HG03060 (cell line): ENCODE results near the gene RAB11FIP3.

Experiments
- ATAC-seq: cut with Tn5 transposase; IDR thresholded peaks from one replicate; pipeline ENCODE4 v1.9.1; 2021; ENCODE audit warnings: low read depth, moderate number of reproducible peaks; ENCODE audit not compliant: unreplicated experiment

RAB11FIP3 gene

GRCh38 chr16:528111-529011, 102.9 kb downstream of the RAB11FIP3 start:
- no peak for ATAC-seq

DNA sequence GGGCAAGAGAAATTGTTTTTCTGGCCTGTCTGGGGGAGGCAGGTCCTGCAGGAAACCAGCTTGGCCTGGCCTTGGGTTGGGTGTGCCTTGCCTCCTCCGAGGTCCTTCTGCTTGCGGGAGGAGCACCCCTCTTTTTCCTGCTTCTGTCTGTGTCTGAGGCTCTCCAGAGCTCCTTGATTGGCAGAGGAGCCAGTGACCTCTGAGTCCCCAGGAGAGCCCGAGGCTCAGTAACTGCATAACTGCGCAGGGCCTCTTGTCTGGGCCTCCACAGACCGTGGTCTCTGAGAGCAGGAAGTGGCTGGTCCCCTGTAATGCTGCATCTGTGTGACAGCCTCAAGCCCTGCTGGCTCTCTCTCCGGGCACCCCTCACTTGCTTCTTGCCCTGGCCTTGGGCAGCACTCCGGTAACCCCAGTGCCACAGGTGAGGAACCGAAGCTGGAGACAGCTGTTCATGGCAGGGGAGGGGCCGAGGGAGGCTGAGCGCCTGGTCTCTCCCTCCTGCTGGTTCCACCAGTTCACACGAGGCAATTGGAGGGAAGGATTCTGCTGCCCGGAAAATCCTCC, 103.6 kb downstream of the RAB11FIP3 start:
- no peak for ATAC-seq

- ATAC-seq, result no peak
Observed at GRCh38 chr16:530111-530817, 104.8 kb downstream of the RAB11FIP3 start.

- ATAC-seq, result no peak
Observed at GRCh38 chr16:531494-532125, 106.2 kb downstream of the RAB11FIP3 start.

DNA sequence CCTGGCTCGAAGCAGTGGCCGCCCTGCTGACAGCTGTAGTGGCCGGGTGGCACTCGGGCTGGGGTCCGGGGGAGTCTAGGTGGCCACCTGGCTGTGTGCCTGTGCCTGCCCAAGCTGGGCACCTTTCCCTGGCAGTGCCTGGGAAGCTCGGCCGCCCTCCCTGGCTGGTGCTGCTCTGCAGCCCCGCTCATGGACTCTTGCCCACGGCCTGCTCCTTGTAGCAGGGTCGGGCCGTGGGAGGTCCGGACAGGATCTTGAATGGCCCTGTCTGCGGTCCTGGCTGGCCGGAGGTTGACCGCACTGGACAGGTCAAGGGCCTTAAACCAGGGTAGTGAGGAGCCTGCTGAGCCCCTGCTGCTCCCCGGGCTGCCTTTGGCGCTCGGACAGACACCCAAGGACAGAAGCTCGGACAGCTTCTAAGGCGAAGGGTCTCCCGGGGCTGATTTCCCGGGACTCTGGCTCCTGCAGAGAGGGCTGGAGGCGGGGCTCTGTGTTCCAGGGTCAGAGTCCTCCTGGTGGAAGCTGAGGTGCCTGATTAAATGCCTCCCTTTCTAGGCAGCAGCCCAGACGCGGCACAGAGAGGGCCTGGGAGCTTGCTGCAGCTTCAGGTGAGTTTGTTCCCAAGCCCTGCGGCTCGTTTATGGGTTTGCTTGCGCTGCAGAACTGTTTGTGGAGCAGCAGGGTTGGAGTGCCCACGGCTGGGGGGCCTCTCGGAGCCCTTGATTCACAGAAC, 108.1 kb downstream of the RAB11FIP3 start:
- ATAC-seq, result no peak

GRCh38 chr16:534135-534534, 108.7 kb downstream of the RAB11FIP3 start:
- ATAC-seq, result no peak

GRCh38 chr16:534856-535445, 109.5 kb downstream of the RAB11FIP3 start:
- ATAC-seq, result no peak

- no peak for ATAC-seq
Observed at GRCh38 chr16:535446-536405, 110.3 kb downstream of the RAB11FIP3 start.

GRCh38 chr16:536746-537145, 111.3 kb downstream of the RAB11FIP3 start:
- ATAC-seq, result no peak

GRCh38 chr16:537415-538335, 112.2 kb downstream of the RAB11FIP3 start:
- ATAC-seq, result no peak

GRCh38 chr16:539901-540530, 114.6 kb downstream of the RAB11FIP3 start:
- ATAC-seq, result no peak

DNA sequence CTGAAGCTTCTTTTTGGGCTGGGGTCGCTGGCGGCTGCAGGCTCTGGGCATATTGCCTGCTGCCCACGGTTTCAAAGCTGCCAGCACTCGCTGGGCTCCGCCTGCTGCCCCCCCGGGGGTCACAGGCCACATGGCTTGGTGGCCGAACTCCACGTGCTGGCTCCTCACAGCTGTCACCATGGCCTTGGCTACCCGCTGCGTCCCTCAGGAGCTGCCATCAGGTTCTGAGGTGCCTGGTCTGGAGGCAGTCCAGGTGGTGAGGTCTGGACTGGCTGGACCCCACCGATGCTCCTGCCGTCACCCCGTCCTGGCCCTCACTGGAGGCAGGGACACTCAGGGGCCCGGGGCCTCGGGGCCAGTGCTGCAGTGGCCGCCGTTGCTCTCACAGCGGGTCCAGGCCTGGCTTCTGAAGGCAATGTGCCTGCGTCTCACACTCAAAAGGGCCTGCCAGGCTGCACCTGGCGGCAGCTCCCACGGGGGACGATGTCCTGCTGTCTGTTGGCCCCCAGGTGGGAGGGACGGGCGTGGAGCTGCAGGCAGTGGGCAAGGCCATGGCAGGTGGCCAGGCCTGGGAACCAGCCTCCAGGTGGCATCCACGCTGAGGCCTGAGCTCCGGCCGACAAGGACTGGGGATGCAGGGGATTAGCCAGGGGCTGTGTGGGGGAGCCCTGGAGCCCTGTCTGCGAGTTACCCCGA, 115.3 kb downstream of the RAB11FIP3 start:
- no peak for ATAC-seq

- ATAC-seq, result no peak
Observed at GRCh38 chr16:543301-544164, 118.1 kb downstream of the RAB11FIP3 start.

DNA sequence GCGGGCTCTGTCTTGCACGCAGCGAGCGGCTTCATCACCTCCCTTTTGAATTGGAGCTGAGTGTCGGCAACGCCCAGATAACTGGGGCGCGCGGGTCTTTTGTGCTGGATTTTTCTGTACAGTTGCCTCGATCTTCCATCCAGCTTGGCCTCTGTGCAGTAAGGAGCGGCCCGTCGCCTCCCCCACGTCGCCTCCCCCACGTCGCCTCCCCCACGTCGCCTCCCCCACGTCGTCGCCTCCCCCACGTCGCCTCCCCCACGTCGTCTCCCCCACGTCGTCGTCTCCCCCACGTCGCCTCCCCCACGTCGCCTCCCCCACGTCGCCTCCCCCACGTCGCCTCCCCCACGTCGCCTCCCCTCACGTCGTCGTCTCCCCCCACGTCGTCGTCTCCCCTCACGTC, 119.1 kb downstream of the RAB11FIP3 start:
- ATAC-seq, result no peak

GRCh38 chr16:546909-547770, 121.7 kb downstream of the RAB11FIP3 start:
- no peak for ATAC-seq
